ENCODE results near the gene TMEM119. TPM values are rescaled to one million over a fixed set of nuclear protein-coding genes. Genes with fewer than 3 reads are reported as not detected.

TMEM119 gene
- polyA plus RNA-seq, 1 of the 3 experiments (the other 2 are of a cell fraction) = 25.7 TPM

DNA sequence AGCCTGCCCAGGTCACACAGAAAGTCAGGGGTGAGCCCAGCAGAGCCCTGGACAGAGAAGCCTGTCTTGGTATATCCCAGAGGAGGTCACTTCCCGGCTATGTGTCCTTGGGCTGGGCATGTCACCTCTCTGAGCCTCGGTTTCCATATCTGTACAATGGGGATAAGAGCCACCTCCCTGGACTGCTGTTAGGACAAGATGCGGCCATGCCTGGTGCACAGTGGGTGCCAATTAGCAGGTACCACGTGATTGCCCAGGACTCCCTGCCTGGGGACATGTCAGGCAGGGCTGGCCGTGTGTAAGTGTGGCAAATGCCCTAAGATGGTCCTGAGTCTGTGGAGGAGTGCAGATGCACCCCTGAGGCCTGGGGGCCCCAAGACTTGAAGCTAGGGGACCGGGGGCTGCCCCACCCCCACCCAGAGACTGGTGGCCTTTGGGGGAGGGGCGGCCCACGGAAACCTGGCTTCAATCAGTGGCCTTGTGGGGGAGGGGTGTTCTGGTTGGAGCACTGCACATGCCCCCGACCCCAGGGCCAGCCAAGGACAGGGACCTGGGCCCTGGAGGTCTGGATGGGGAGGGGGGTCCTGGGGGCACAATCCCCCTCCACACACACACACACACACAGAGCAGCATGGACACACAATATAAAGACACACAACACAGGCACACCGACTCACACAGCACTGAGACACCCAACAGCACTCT, 878 bp downstream of the TMEM119 start (continued):
- TF ChIP-seq YY1 (IDR thresholded peaks at IDR 0.05; ENCODE audit: low read depth) = no peak
- no peak for TF ChIP-seq MEF2A (IDR thresholded peaks at IDR 0.05; ENCODE audit: borderline replicate concordance, low read depth)
- no peak for TF ChIP-seq NRF1 (IDR thresholded peaks at IDR 0.05; ENCODE audit: low read depth, low read length)
- no peak for TF ChIP-seq GABPA (IDR thresholded peaks at IDR 0.05; ENCODE audit: low read depth)
- TF ChIP-seq POLR2AphosphoS5 (IDR thresholded peaks at IDR 0.05; ENCODE audit: low read depth, low read length) = no peak
- TF ChIP-seq, protein P1, sequence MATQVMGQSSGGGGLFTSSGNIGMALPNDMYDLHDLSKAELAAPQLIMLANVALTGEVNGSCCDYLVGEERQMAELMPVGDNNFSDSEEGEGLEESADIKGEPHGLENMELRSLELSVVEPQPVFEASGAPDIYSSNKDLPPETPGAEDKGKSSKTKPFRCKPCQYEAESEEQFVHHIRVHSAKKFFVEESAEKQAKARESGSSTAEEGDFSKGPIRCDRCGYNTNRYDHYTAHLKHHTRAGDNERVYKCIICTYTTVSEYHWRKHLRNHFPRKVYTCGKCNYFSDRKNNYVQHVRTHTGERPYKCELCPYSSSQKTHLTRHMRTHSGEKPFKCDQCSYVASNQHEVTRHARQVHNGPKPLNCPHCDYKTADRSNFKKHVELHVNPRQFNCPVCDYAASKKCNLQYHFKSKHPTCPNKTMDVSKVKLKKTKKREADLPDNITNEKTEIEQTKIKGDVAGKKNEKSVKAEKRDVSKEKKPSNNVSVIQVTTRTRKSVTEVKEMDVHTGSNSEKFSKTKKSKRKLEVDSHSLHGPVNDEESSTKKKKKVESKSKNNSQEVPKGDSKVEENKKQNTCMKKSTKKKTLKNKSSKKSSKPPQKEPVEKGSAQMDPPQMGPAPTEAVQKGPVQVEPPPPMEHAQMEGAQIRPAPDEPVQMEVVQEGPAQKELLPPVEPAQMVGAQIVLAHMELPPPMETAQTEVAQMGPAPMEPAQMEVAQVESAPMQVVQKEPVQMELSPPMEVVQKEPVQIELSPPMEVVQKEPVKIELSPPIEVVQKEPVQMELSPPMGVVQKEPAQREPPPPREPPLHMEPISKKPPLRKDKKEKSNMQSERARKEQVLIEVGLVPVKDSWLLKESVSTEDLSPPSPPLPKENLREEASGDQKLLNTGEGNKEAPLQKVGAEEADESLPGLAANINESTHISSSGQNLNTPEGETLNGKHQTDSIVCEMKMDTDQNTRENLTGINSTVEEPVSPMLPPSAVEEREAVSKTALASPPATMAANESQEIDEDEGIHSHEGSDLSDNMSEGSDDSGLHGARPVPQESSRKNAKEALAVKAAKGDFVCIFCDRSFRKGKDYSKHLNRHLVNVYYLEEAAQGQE (IDR thresholded peaks at IDR 0.05; ENCODE audit: low read depth, low read length) = no peak
- no peak for TF ChIP-seq SIN3A (IDR thresholded peaks at IDR 0.05; ENCODE audit: borderline replicate concordance, low read depth, low read length)
- no peak for TF ChIP-seq JUND (IDR thresholded peaks at IDR 0.05)

DNA sequence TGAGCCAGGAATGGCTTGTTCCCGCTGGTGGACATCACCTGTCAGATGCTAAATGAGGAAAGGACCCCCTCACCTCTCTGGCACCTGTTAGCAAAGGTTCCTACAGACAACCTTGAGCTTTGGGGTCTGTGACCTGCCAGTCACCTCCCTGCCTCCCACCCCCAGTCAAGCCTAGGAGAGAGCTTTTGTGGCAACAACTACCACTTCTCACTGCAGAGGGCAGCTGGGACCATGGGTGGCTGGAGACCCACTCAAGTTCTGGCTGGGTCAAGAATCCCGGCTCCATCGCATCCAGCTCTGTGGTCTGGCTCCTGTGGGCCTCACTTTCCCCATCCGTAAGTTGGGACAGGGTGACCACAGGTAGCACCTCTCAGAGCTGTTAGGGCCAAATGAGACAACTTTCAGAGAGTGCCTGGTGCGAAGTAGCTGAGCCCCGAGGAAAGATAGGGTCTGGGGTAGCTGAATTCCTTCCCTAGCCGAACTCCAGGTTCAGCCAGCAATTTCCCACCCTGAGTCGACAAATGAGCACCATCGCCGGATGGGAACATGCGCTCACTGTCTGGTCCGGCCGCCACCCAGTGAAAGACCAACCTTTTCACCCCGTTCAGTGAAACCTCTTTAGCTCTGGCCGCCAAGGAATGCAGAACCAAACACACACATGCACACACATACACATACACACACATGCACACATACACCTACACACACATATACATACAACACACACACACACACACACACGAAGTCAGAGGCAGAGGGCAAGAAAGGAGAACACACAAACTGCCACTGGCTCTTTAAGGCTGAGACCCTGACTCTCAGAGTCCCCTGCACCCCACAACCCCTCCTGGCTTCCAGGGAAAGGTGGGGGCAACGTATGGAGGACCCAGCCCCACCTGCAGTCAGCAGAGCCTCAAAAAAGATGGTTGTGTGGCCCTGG, 1.9 kb downstream of the TMEM119 start:
- no peaks in the 10 kb centered on the region for H3K9me2 ChIP-seq
- H2AFZ ChIP-seq (ENCODE audit: low read depth) = no peak overlapping the region
- peak overlapping the region; percentile 91; the same call in 1 of the 2 replicates for H3K4me2 ChIP-seq
- peaks cover 0 to 2% of the 10 kb centered on the region in 2 experiments for H3K36me3 ChIP-seq (replicated peaks in 1 of 2; ENCODE audit: control insufficient read depth in 1 of 2, insufficient read depth in 2 of 2, low read length in 1 of 2)
- no peaks in the 10 kb centered on the region for H3K9me3 ChIP-seq
- H3F3A ChIP-seq (replicated peaks; ENCODE audit: insufficient read depth) = peaks cover 7% of the 10 kb centered on the region
- CTCF ChIA-PET = interaction anchor here (0.9 to 4.6 kb wide), 3 partner anchors 22 to 207 kb away, joined by 3 to 23 read pairs (median 5); no protein-coding TSS in a partner anchor
- no peak for DNase-seq
- peaks cover 0 to 26% of the 10 kb centered on the region in 2 experiments; a peak in 1 of 4 replicates for H3K4me1 ChIP-seq (ENCODE audit: control insufficient read depth in 1 of 2, insufficient read depth in 2 of 2, low read depth in 1 of 2, low read length in 1 of 2)
- H3K79me2 ChIP-seq (ENCODE audit: insufficient read depth) = no peaks in the 10 kb centered on the region
- no peaks in the 10 kb centered on the region for H4K20me1 ChIP-seq (ENCODE audit: insufficient read depth)
- H3K27me3 ChIP-seq (ENCODE audit: insufficient read depth) = no peaks in the 10 kb centered on the region
- H3K9ac ChIP-seq = no peak overlapping the region
- TF ChIP-seq, protein P2, sequence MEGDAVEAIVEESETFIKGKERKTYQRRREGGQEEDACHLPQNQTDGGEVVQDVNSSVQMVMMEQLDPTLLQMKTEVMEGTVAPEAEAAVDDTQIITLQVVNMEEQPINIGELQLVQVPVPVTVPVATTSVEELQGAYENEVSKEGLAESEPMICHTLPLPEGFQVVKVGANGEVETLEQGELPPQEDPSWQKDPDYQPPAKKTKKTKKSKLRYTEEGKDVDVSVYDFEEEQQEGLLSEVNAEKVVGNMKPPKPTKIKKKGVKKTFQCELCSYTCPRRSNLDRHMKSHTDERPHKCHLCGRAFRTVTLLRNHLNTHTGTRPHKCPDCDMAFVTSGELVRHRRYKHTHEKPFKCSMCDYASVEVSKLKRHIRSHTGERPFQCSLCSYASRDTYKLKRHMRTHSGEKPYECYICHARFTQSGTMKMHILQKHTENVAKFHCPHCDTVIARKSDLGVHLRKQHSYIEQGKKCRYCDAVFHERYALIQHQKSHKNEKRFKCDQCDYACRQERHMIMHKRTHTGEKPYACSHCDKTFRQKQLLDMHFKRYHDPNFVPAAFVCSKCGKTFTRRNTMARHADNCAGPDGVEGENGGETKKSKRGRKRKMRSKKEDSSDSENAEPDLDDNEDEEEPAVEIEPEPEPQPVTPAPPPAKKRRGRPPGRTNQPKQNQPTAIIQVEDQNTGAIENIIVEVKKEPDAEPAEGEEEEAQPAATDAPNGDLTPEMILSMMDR (IDR thresholded peaks at IDR 0.05) = no peak
- TF ChIP-seq RAD21 (IDR thresholded peaks at IDR 0.05; ENCODE audit: low read length) (no peak), TCF12 (IDR thresholded peaks at IDR 0.05) (no peak), TAF1 (IDR thresholded peaks at IDR 0.05; ENCODE audit: borderline replicate concordance, low read depth, low read length) (no peak), EZH2phosphoT487 (IDR thresholded peaks at IDR 0.05; ENCODE audit: borderline replicate concordance, low read depth) (no peak), POLR2AphosphoS5 (IDR thresholded peaks at IDR 0.05; ENCODE audit: low read depth, low read length) (no peak), NRF1 (IDR thresholded peaks at IDR 0.05; ENCODE audit: low read depth, low read length) (no peak), YY1 (IDR thresholded peaks at IDR 0.05; ENCODE audit: low read depth) (no peak), FOSL2 (IDR thresholded peaks at IDR 0.05; ENCODE audit: borderline replicate concordance, low read depth) (no peak), GABPA (IDR thresholded peaks at IDR 0.05; ENCODE audit: low read depth) (no peak), EP300 (IDR thresholded peaks at IDR 0.05; ENCODE audit: borderline replicate concordance in 1 of 2, low read depth in 1 of 2, low read length in 1 of 2) (no peak), MEF2A (IDR thresholded peaks at IDR 0.05; ENCODE audit: borderline replicate concordance, low read depth) (no peak), ELF1 (IDR thresholded peaks at IDR 0.05) (no peak), SMC3 (IDR thresholded peaks at IDR 0.05; ENCODE audit: low read depth, low read length) (no peak)
- TF ChIP-seq, protein P3, sequence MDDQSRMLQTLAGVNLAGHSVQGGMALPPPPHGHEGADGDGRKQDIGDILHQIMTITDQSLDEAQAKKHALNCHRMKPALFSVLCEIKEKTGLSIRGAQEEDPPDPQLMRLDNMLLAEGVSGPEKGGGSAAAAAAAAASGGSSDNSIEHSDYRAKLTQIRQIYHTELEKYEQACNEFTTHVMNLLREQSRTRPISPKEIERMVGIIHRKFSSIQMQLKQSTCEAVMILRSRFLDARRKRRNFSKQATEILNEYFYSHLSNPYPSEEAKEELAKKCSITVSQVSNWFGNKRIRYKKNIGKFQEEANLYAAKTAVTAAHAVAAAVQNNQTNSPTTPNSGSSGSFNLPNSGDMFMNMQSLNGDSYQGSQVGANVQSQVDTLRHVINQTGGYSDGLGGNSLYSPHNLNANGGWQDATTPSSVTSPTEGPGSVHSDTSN (IDR thresholded peaks at IDR 0.05) = no peak
- TF ChIP-seq, protein P4, sequence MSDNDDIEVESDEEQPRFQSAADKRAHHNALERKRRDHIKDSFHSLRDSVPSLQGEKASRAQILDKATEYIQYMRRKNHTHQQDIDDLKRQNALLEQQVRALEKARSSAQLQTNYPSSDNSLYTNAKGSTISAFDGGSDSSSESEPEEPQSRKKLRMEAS (IDR thresholded peaks at IDR 0.05; ENCODE audit: low read depth) = no peak
- POLR2A ChIA-PET = no interaction called here
- WGBS (ENCODE audit: low lambda C conversion rate) = 81% methylated on average over 14 of the region's 17 CpGs
- peak overlapping the region; percentile 45 to 60; a peak in 3 of 4 replicates for H3K4me3 ChIP-seq (ENCODE audit: low read depth in 2 of 2, low read length in 1 of 2)
- H3K27ac ChIP-seq (ENCODE audit: low read depth in 2 of 2, low read length in 1 of 2) = no peak overlapping the region; a peak in 1 of 4 replicates
